GM21723 (cell line): Measurements from ENCODE around the gene MYH10.

Source experiments
- ATAC-seq: cut with Tn5 transposase; IDR thresholded peaks from one replicate; pipeline ENCODE4 v1.9.1; 2021; ENCODE audit warnings: mild to moderate bottlenecking, moderate library complexity; ENCODE audit not compliant: unreplicated experiment

MYH10 gene

GRCh38 chr17:8610558-8610957 is 20.0 kb downstream of the MYH10 start:
- ATAC-seq = no peak

GRCh38 chr17:8609910-8610309 is 20.6 kb downstream of the MYH10 start:
- ATAC-seq = no peak

GRCh38 chr17:8608001-8608400 is 22.5 kb downstream of the MYH10 start:
- ATAC-seq = no peak

- ATAC-seq = no peak
These were observed 24.1 kb downstream of the MYH10 start for GRCh38 chr17:8606401-8606800.

GRCh38 chr17:8602679-8603078 is 27.8 kb downstream of the MYH10 start:
- no peak for ATAC-seq

GRCh38 chr17:8599351-8600011 is 31.0 kb downstream of the MYH10 start:
- ATAC-seq = no peak

- no peak for ATAC-seq
These were observed 31.6 kb downstream of the MYH10 start for GRCh38 chr17:8598913-8599312.

GRCh38 chr17:8593830-8594229 is 36.7 kb downstream of the MYH10 start:
- no peak for ATAC-seq

GRCh38 chr17:8593276-8593675 is 37.2 kb downstream of the MYH10 start:
- ATAC-seq = no peak

- ATAC-seq = no peak
These were observed 41.5 kb downstream of the MYH10 start for GRCh38 chr17:8588877-8589554.

GRCh38 chr17:8586766-8587165 is 43.8 kb downstream of the MYH10 start:
- no peak for ATAC-seq

- ATAC-seq = no peak
These were observed 44.6 kb downstream of the MYH10 start for GRCh38 chr17:8585911-8586310.

GRCh38 chr17:8583954-8584353 is 46.6 kb downstream of the MYH10 start:
- no peak for ATAC-seq

- ATAC-seq = no peak
These were observed 49.4 kb downstream of the MYH10 start for GRCh38 chr17:8580952-8581658.

- ATAC-seq = no peak
These were observed 52.7 kb downstream of the MYH10 start for GRCh38 chr17:8577868-8578267.

- no peak for ATAC-seq
These were observed 53.8 kb downstream of the MYH10 start for GRCh38 chr17:8576559-8577294.

GRCh38 chr17:8574687-8575086 is 55.8 kb downstream of the MYH10 start:
- no peak for ATAC-seq

GRCh38 chr17:8572764-8573163 is 57.8 kb downstream of the MYH10 start:
- ATAC-seq = no peak

GRCh38 chr17:8563981-8564602 is 66.4 kb downstream of the MYH10 start:
- no peak for ATAC-seq

- no peak for ATAC-seq
These were observed 67.3 kb downstream of the MYH10 start for GRCh38 chr17:8563024-8563776.
